ENCODE measurements around the gene CACHD1. TPM values are rescaled to one million over a fixed set of nuclear protein-coding genes. Genes with fewer than 3 reads are reported as not detected.

The CACHD1 gene
- polyA plus RNA-seq, 2 of the 4 experiments (the other 2 are of a cell fraction): 0.72 to 1.6 TPM

DNA sequence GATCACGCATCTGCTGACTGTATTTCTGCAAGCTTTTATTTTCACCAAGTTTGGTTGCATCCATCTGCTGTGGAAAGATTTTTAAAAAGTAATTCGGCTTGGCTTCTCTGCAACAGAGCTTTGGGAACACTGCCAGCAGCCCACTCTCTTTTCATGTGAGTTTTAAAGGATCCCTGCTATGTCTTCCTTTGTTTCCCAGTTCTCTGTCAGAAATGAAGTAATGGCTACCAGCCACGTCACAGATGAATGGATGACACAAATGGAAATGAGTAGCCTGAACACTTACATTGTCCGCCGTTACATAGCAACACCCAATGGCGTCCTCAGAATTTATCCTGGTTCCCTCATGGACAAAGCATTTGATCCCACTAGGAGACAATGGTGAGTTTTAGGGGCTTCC is 194.4 kb downstream of the CACHD1 start (continued):
- TF ChIP-seq, protein P1, sequence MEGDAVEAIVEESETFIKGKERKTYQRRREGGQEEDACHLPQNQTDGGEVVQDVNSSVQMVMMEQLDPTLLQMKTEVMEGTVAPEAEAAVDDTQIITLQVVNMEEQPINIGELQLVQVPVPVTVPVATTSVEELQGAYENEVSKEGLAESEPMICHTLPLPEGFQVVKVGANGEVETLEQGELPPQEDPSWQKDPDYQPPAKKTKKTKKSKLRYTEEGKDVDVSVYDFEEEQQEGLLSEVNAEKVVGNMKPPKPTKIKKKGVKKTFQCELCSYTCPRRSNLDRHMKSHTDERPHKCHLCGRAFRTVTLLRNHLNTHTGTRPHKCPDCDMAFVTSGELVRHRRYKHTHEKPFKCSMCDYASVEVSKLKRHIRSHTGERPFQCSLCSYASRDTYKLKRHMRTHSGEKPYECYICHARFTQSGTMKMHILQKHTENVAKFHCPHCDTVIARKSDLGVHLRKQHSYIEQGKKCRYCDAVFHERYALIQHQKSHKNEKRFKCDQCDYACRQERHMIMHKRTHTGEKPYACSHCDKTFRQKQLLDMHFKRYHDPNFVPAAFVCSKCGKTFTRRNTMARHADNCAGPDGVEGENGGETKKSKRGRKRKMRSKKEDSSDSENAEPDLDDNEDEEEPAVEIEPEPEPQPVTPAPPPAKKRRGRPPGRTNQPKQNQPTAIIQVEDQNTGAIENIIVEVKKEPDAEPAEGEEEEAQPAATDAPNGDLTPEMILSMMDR (IDR thresholded peaks at IDR 0.05): no peak
- TF ChIP-seq HEYL (CRISPR knock-in tag; IDR thresholded peaks at IDR 0.05): no peak

DNA sequence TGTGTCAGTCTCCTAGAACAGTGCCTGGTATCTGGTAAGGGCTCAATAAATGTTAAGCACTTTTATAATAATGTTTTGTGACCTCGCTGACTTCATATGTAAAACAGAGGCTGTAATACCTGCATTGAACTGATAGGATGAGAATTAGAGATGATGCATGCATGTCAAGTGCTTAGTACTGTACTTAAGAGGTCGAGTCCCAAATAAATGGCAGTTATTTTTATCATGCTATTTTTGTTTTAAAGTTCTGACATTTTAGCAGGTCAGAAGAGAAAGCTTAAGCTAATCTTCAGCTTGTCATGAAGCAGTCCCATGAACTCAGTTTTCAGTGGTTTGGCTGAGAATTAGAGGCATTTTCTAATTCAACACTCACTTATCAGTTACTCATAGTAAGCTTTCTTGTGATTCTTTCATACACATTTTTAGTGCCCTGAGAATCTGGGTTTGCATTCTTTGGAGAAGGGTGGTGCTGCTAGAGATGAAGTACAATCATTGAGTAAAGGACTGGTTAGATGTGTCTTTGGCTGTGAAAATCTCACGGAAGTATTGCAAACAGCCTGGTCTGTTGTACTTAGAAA is 199.3 kb downstream of the CACHD1 start:
- TF ChIP-seq ZC3H11A (IDR thresholded peaks at IDR 0.05) (no peak), RNF2 (IDR thresholded peaks at IDR 0.05; ENCODE audit: borderline replicate concordance, low read depth) (no peak), EHMT2 (IDR thresholded peaks at IDR 0.05; ENCODE audit: low read depth) (no peak), CBX8 (IDR thresholded peaks at IDR 0.05) (no peak), RFX5 (IDR thresholded peaks at IDR 0.05) (no peak), KDM1A (IDR thresholded peaks at IDR 0.05; ENCODE audit: low read depth) (no peak), POLR2A (IDR thresholded peaks at IDR 0.05; ENCODE audit: low read length) (no peak)
- TF ChIP-seq, protein P2, sequence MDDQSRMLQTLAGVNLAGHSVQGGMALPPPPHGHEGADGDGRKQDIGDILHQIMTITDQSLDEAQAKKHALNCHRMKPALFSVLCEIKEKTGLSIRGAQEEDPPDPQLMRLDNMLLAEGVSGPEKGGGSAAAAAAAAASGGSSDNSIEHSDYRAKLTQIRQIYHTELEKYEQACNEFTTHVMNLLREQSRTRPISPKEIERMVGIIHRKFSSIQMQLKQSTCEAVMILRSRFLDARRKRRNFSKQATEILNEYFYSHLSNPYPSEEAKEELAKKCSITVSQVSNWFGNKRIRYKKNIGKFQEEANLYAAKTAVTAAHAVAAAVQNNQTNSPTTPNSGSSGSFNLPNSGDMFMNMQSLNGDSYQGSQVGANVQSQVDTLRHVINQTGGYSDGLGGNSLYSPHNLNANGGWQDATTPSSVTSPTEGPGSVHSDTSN (IDR thresholded peaks at IDR 0.05): no peak
- TF ChIP-seq, protein P3, sequence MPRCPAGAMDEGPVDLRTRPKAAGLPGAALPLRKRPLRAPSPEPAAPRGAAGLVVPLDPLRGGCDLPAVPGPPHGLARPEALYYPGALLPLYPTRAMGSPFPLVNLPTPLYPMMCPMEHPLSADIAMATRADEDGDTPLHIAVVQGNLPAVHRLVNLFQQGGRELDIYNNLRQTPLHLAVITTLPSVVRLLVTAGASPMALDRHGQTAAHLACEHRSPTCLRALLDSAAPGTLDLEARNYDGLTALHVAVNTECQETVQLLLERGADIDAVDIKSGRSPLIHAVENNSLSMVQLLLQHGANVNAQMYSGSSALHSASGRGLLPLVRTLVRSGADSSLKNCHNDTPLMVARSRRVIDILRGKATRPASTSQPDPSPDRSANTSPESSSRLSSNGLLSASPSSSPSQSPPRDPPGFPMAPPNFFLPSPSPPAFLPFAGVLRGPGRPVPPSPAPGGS (IDR thresholded peaks at IDR 0.05): no peak
- TF ChIP-seq, protein P1 (IDR thresholded peaks at IDR 0.05): no peak
- TF ChIP-seq, protein P4, sequence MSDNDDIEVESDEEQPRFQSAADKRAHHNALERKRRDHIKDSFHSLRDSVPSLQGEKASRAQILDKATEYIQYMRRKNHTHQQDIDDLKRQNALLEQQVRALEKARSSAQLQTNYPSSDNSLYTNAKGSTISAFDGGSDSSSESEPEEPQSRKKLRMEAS (IDR thresholded peaks at IDR 0.05): no peak
- DNase-seq (ENCODE audit: low read depth in 1 of 2, low spot score in 1 of 2) (no peak), FAIRE-seq (no peak), ATAC-seq (no peak)
- Histone ChIP-seq H3K9me3 (no peaks in the 10 kb centered on the region), H3K4me2 (no peak overlapping the region), H3K27ac (no peak overlapping the region), H3K4me1 (no peaks in the 10 kb centered on the region), H3K4me3 (no peak overlapping the region)
- POLR2A ChIA-PET: no interaction called here
- CTCF ChIA-PET: interaction anchor here (0.7 kb wide), 1 partner anchor 377 kb away, joined by 7 read pairs; no protein-coding TSS in a partner anchor
- WGBS (ENCODE audit: missing lambda C conversion rate): 51% methylated on average over 3 of the region's 3 CpGs

DNA sequence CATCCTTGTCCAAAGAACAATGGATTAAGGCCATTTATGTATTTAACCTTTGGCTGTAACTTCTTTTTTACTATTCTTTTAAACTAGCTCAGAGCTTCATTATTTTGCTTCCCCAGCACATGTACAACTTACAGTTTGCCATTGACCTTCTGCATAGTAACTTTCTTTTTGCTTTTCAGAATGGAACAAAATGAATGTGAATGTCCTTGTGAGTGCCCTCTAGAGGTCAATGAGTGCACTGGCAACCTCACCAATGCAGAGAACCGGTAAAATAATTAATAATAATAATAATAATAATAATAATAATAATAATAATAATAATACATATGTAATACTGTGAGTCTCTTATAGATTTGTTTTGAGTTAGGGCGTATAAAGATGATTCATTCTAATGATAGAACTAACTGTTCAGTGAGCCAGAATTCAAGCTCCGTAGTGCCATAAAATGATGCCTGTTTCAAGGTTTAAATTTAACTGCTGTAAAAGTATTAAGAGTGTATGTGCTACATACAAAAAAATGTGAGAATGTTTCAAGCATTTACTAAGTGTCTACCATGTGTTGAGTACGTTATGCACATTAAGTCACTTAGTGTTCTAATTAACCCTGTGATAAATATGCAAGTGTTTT is 205.9 kb downstream of the CACHD1 start:
- CTCF ChIA-PET: interaction anchor here (0.5 to 8.1 kb wide), 28 partner anchors 8 to 916 kb away, joined by 3 to 56 read pairs (median 4); no protein-coding TSS in a partner anchor
- 32% methylated on average over 4 of the region's 4 CpGs for WGBS (ENCODE audit: missing lambda C conversion rate)
- no peaks in the 10 kb centered on the region for H3K9me3 ChIP-seq
- H3K27ac ChIP-seq: no peak overlapping the region
- no peak overlapping the region for H3K4me2 ChIP-seq
- ATAC-seq (no peak), FAIRE-seq (no peak), DNase-seq (ENCODE audit: low read depth in 1 of 2, low spot score in 1 of 2) (peak; percentile 7 to 8)
- H3K4me3 ChIP-seq: no peak overlapping the region
- POLR2A ChIA-PET: no interaction called here
- TF ChIP-seq, protein P1 (IDR thresholded peaks at IDR 0.05): peak; percentile 61
- TF ChIP-seq MAFK (IDR thresholded peaks at IDR 0.05; ENCODE audit: partially characterized antibody): no peak
- peak; percentile 56 for TF ChIP-seq SMC3 (IDR thresholded peaks at IDR 0.05)
- TF ChIP-seq RAD21 (conservative IDR thresholded peaks at IDR 0.05 in 1 of 2, IDR thresholded peaks at IDR 0.05 in 1 of 2): peak; percentile 32 to 46; a peak in 4 of 5 replicates
- H3K4me1 ChIP-seq: no peaks in the 10 kb centered on the region
